AG10803 (cell line): ENCODE measurements around the gene CAPN10.

Source experiments
- DNase-seq: peaks from one replicate; pipeline ENCODE4 v3.0.0; 2010; ENCODE audit warnings: low read depth
- H3K4me3 ChIP-seq: 2 replicates; pipeline ENCODE4 v1.5.1; 2011; ENCODE audit warnings: mild to moderate bottlenecking, low read length, control low read depth
- TF ChIP-seq, protein P1 (sequence below): conservative IDR thresholded peaks from 2 replicates; pipeline ENCODE4 v1.5.1; 2011; ENCODE audit warnings: mild to moderate bottlenecking, low read length, control low read depth, inconsistent platforms

CAPN10 gene

DNA sequence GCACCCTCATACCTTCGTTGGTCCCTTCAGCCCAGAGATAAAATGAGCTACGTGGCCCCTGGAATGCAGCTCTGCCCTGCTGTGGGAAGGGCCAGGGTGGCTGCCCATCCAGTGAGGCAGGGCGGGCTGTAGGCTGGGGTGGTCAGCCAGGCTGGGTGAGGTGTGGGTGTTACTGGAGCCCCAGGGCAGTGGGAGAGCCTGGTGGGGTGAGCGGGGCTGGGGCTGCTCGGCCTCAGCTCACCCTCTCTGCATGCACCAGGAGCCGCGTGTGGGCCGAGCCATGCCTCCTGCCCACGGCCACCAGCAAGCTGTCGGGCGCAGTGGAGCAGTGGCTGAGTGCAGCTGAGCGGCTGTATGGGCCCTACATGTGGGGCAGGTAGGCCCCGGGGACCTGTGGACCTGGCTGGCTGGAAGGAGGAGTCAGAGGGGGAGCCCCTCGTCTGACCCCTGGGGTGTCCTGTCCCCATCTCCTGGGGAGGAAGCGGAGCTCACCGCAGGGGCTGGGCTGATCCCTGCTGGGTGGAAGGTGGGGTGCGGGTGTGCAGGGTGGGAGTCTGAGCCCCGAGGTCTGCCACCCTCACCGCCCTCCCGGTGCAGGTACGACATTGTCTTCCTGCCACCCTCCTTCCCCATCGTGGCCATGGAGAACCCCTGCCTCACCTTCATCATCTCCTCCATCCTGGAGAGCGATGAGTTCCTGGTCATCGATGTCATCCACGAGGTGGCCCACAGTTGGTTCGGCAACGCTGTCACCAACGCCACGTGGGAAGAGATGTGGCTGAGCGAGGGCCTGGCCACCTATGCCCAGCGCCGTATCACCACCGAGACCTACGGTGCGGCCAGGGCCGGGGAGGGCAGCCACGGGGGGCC, 12.8 kb upstream of the CAPN10 start:
- TF ChIP-seq, protein P1, sequence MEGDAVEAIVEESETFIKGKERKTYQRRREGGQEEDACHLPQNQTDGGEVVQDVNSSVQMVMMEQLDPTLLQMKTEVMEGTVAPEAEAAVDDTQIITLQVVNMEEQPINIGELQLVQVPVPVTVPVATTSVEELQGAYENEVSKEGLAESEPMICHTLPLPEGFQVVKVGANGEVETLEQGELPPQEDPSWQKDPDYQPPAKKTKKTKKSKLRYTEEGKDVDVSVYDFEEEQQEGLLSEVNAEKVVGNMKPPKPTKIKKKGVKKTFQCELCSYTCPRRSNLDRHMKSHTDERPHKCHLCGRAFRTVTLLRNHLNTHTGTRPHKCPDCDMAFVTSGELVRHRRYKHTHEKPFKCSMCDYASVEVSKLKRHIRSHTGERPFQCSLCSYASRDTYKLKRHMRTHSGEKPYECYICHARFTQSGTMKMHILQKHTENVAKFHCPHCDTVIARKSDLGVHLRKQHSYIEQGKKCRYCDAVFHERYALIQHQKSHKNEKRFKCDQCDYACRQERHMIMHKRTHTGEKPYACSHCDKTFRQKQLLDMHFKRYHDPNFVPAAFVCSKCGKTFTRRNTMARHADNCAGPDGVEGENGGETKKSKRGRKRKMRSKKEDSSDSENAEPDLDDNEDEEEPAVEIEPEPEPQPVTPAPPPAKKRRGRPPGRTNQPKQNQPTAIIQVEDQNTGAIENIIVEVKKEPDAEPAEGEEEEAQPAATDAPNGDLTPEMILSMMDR: no peak
- no peak for DNase-seq

DNA sequence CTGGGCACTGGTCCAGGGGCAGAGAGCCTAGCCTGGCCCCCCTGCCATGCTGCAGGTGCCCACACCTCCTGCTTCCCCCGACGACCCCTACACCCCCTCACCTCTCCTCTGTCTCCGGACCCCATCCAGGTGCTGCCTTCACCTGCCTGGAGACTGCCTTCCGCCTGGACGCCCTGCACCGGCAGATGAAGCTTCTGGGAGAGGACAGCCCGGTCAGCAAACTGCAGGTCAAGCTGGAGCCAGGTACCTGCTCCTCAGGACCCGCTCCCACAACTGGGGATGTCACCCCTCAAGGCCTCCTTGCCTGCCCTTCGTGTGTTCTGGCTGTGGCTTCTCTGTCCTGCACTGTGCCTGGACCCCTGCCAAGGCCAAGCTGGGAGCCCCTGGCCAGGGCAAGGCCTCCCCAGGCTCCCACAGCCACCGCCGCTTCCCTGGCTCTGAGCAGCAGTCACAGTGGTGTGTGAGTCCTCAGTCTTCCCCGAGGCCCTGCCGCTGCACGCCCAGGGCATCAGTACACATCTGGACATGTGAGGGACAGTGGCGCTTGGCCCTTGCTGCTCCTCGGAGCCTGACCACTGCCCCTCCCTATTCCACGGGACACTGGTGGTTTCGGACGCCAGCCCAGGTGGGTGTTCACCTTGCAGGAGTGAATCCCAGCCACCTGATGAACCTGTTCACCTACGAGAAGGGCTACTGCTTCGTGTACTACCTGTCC, 12.0 kb upstream of the CAPN10 start:
- DNase-seq: no peak
- TF ChIP-seq, protein P1: no peak
- H3K4me3 ChIP-seq: no peak overlapping the region

More for the DNA sequence above, 12.8 kb upstream of the CAPN10 start:
- H3K4me3 ChIP-seq: no peak overlapping the region

- H3K4me3 ChIP-seq: no peak overlapping the region
- TF ChIP-seq, protein P1: no peak
- DNase-seq: no peak
Measured at GRCh38 chr2:240575101-240575965, 11.2 kb upstream of the CAPN10 start.

DNA sequence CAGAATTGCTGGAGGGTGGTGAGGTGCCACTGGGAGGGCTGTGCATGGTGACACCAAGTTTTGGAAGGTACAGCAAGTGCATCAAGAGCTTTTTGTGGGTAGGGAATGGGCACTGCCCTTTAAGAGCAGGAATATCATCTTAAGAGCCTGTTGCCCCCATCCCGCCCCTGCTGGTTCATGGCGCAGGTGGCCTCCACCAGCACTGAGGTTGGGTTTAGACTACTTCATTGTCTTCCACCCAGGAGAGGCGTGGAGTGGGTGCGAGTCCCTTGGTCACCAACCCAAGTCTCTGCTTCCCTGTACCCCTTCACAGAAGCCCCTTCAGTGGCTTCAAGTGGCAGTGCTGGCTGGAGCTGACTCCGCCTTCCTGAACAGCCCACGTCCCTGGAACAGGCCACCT, 10.5 kb upstream of the CAPN10 start:
- DNase-seq: no peak
- no peak overlapping the region for H3K4me3 ChIP-seq
- TF ChIP-seq, protein P1: no peak

DNA sequence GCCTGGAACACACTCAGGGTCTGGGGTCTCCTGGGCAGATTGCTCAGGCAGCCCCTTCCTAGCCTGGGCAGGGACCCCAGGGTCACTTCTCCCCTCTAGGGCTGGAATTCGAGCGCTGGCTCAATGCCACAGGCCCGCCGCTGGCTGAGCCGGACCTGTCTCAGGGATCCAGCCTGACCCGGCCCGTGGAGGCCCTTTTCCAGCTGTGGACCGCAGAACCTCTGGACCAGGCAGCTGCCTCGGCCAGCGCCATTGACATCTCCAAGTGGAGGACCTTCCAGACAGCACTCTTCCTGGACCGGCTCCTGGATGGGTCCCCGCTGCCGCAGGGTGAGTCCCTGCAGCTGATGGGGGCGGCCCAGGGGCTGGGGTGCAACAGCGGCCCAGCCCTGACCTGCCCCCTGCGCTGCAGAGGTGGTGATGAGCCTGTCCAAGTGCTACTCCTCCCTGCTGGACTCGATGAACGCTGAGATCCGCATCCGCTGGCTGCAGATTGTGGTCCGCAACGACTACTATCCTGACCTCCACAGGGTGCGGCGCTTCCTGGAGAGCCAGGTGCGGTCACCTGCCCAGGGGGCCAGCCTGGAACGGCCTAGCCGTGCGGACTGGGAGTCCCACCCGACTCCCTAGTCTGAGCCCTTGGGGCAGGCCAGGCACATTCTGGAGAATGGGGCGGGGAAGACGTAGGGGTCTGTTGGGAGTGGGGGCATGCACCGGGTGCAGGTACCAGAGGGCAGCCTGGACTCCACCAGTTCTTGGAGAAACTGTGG, 9.9 kb upstream of the CAPN10 start:
- TF ChIP-seq, protein P1: no peak
- no peak for DNase-seq
- H3K4me3 ChIP-seq: no peak overlapping the region

DNA sequence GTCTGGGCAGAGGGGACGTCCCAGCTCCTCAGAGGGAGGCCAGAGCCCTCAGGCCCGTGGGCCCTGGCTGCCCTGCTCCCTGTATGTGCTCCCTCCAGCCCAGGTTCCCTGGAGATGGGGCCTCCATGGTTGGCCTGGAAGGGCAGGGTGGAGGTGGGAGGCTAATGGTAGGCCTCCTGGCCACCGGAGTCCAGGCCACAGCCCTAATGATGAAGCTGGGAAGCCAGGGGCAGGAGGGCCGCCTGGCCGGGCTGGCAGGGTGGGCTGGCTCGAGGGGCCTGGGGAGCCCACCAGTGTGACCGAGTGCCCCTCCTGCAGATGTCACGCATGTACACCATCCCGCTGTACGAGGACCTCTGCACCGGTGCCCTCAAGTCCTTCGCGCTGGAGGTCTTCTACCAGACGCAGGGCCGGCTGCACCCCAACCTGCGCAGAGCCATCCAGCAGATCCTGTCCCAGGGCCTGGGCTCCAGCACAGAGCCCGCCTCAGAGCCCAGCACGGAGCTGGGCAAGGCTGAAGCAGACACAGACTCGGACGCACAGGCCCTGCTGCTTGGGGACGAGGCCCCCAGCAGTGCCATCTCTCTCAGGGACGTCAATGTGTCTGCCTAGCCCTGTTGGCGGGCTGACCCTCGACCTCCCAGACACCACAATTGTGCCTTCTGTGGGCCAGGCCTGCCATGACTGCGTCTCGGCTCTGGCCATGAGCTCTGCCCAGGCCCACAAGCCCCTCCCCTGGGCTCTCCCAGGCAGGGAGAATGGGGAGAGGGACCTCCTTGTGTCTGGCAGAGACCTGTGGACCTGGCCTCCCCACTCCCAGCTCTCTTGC, 9.0 kb upstream of the CAPN10 start:
- DNase-seq: no peak
- TF ChIP-seq, protein P1: no peak
- no peak overlapping the region for H3K4me3 ChIP-seq
